Endothelial cell of umbilical vein (primary cell): ENCODE measurements around the gene PNMA1. TPM values are rescaled to one million over a fixed set of nuclear protein-coding genes. Genes with fewer than 3 reads are reported as not detected.

Experiments
- BruUV-seq: library from RNA; stranded (reverse); fragments of 400-500 nt; replicated peaks from 2 replicates; lab custom pipeline; 2021; lab: Mats Ljungman, UMichigan
- CTCF ChIA-PET: fragments of 300-600, 350-600 bp; sonication (Branson Sonifier 250); formaldehyde crosslinking; loops from one replicate; lab custom pipeline; 2021; ENCODE audit warnings: antibody characterized with exemption, inconsistent platforms; lab: Charles Lee
- POLR2A ChIA-PET: fragments of 300-600, 350-600 bp; sonication (Branson Sonifier 250); formaldehyde crosslinking; loops from one replicate; lab custom pipeline; 2021; ENCODE audit warnings: antibody characterized with exemption, inconsistent platforms; lab: Charles Lee
- DNase-seq: peaks from one replicate; pipeline ENCODE4 v3.0.0-alpha.2; 2011; ENCODE audit warnings: low read depth, low spot score
- FAIRE-seq: peaks from 2 replicates; lab custom pipeline; 2011; peaks lifted over from hg19 to GRCh38; lab: Jason Lieb, UNC
- H2AFZ ChIP-seq: 2 replicates; pipeline ENCODE4 v1.6.0; 2012; ENCODE audit warnings: low read depth, low read length, control low read depth, inconsistent platforms
- H3K27ac ChIP-seq: 2 replicates; pipeline ENCODE4 v1.5.1; 2011; ENCODE audit warnings: low read depth, mild to moderate bottlenecking, control low read depth, low read length, moderate library complexity; ENCODE audit not compliant: insufficient read depth
- H3K27me3 ChIP-seq, 2 experiments: 2 replicates each; pipeline versions ENCODE4 v1.6.0 to v1.6.1; 2011; ENCODE audit warnings: low read length in 2 of 2, mixed read lengths in 1 of 2; ENCODE audit not compliant: control insufficient read depth in 2 of 2, insufficient read depth in 2 of 2
- H3K36me3 ChIP-seq, 2 experiments: 2 replicates in 1 of 2; 3 replicates in 1 of 2; pipeline ENCODE4 v1.5.1; 2011; ENCODE audit warnings: low read length in 2 of 2, mild to moderate bottlenecking in 1 of 2, moderate library complexity in 1 of 2; ENCODE audit not compliant: control insufficient read depth in 2 of 2, insufficient read depth in 2 of 2; ENCODE audit errors: extremely low read depth in 1 of 2
- H3K4me1 ChIP-seq: 3 replicates; pipeline ENCODE4 v1.5.1; 2011; ENCODE audit warnings: mild to moderate bottlenecking, low read length; ENCODE audit not compliant: control insufficient read depth, insufficient read depth; ENCODE audit errors: extremely low read depth
- H3K4me2 ChIP-seq: 2 replicates; pipeline ENCODE4 v1.6.1; 2011; ENCODE audit warnings: low read length, control low read depth, mixed read lengths; ENCODE audit not compliant: insufficient read depth
- H3K4me3 ChIP-seq, 3 experiments: fragments of 200-600 bp in 1 of 3; sonication (generic), shearing (Covaris generic) in 1 of 3; replicated peaks in 1 of 3; 2 replicates each; pipeline ENCODE4 v1.5.1; 2011 to 2016; ENCODE audit warnings: control low read depth in 3 of 3, low read length in 3 of 3, mild to moderate bottlenecking in 2 of 3, inconsistent platforms in 1 of 3, low read depth in 1 of 3, moderate library complexity in 1 of 3; ENCODE audit not compliant: insufficient read depth in 1 of 3
- H3K79me2 ChIP-seq: 2 replicates; pipeline ENCODE4 v1.6.0; 2012; ENCODE audit warnings: low read length, inconsistent platforms; ENCODE audit not compliant: control insufficient read depth, insufficient read depth
- H3K9ac ChIP-seq: replicated peaks from 2 replicates; pipeline ENCODE3; 2011; ENCODE audit warnings: low read length, control low read depth; ENCODE audit not compliant: insufficient read depth; ENCODE audit errors: extremely low read depth
- H3K9me1 ChIP-seq: replicated peaks from 3 replicates; pipeline ENCODE4 v1.6.0; 2011; ENCODE audit warnings: mild to moderate bottlenecking, low read length; ENCODE audit not compliant: control insufficient read depth, insufficient read depth; ENCODE audit errors: extremely low read depth
- H3K9me3 ChIP-seq: replicated peaks from 2 replicates; pipeline ENCODE4 v1.5.1; 2012; ENCODE audit warnings: low read length, inconsistent platforms; ENCODE audit not compliant: control insufficient read depth, insufficient read depth
- H4K20me1 ChIP-seq: replicated peaks from 2 replicates; pipeline ENCODE3; 2011; ENCODE audit warnings: mild to moderate bottlenecking, low read length; ENCODE audit not compliant: control insufficient read depth, insufficient read depth; ENCODE audit errors: extremely low read depth
- CTCF ChIP-seq, 2 donors: IDR thresholded peaks; 1 replicate in 1 of 2; 2 replicates in 1 of 2; pipeline ENCODE4 v1.5.1; 2011; ENCODE audit warnings: low read length in 2 of 2, mild to moderate bottlenecking in 2 of 2, moderate library complexity in 2 of 2, control low read depth in 1 of 2, inconsistent platforms in 1 of 2, low read depth in 1 of 2; ENCODE audit not compliant: insufficient read depth in 1 of 2; ENCODE audit errors: extremely low read depth in 1 of 2
- FOS ChIP-seq: IDR thresholded peaks from 2 replicates; pipeline ENCODE4 v1.6.1; 2011; ENCODE audit warnings: mild to moderate bottlenecking, low read length, moderate library complexity, borderline replicate concordance; ENCODE audit not compliant: insufficient read depth
- GATA2 ChIP-seq: IDR thresholded peaks from 2 replicates; pipeline ENCODE4 v1.7.0; 2011; ENCODE audit warnings: low read depth, mild to moderate bottlenecking, moderate library complexity, mixed read lengths, low read length; ENCODE audit not compliant: insufficient read length, insufficient read depth
- JUN ChIP-seq: IDR thresholded peaks from 2 replicates; pipeline ENCODE4 v1.6.1; 2011; ENCODE audit warnings: borderline replicate concordance, low read depth; ENCODE audit not compliant: insufficient read length, insufficient read depth
- MAX ChIP-seq: IDR thresholded peaks from 2 replicates; pipeline ENCODE4 v1.6.1; 2011; ENCODE audit not compliant: insufficient read depth, insufficient read length
- MYC ChIP-seq: IDR thresholded peaks from one replicate; pipeline ENCODE4 v1.6.1; 2011; ENCODE audit warnings: mild to moderate bottlenecking, low read depth, low read length
- POLR2A ChIP-seq: IDR thresholded peaks from 2 replicates; pipeline ENCODE4 v1.6.1; 2012; ENCODE audit warnings: low read depth, mild to moderate bottlenecking, control low read depth, low read length
- POLR2AphosphoS5 ChIP-seq: IDR thresholded peaks from 2 replicates; pipeline ENCODE4 v1.6.1; 2012; ENCODE audit warnings: low read depth, mild to moderate bottlenecking, control low read depth, low read length, moderate library complexity; ENCODE audit not compliant: insufficient read depth
- dilution Hi-C: fragments of 300-500 bp; cut with MboI; formaldehyde crosslinking; loops from one replicate; pipeline ENCODE4 v1.15.0; 2019; ENCODE audit warnings: low sequenced_read_pairs; ENCODE audit not compliant: extremely low pct_ligation_motif_present
- intact Hi-C: fragments of 100-400 bp; cut with micrococcal nuclease; formaldehyde crosslinking; loops from one replicate; pipeline ENCODE4 v1.10.0; 2022
- polyA plus RNA-seq, 4 experiments: library from polyadenylated mRNA; depleted of rRNA in 3 of 4; stranded (reverse) in 3 of 4; unstranded in 1 of 4; fragments of >200 nt; gene quantifications; 2 replicates each; pipeline versions ENCODE4 v1.2.1 to v1.2.3, GENCODE V29; 2011 to 2012; ENCODE audit warnings: missing spikeins in 1 of 4
- total RNA-seq: library from RNA; stranded (reverse); gene quantifications from 2 replicates; pipeline ENCODE4 v1.2.3, GENCODE V29; 2021

Gene PNMA1
- total and polyA plus RNA-seq, 2 donors (not counting 3 experiments of a cell fraction or from before 2014, with no cell fraction given): 29.8 to 82.6 TPM

GRCh38 chr14:73744175-73744867, 30.1 kb upstream of the PNMA1 start:
- FAIRE-seq: peak; percentile 63
- H2AFZ ChIP-seq: no peak overlapping the region
- peak overlapping the region; percentile 6 for H3K4me2 ChIP-seq
- peaks cover under 1 to 5% of the 10 kb centered on the region in 2 experiments for H3K36me3 ChIP-seq
- H3K4me3 ChIP-seq: no peak overlapping the region
- DNase-seq: no peak
- ChIA-PET POLR2A (interaction anchor here (2.4 kb wide), 1 partner anchor 10 kb away, joined by 13 read pairs; no protein-coding TSS in a partner anchor), CTCF (interaction anchor here (1.1 to 8.9 kb wide), 4 partner anchors 9 to 21 kb away, joined by 3 to 91 read pairs (median 86); a partner anchor contains a TSS)
- H3K9ac ChIP-seq: peak overlapping the region; percentile 86
- peak overlapping the region; percentile 96 for H3K27ac ChIP-seq
- H3K4me1 ChIP-seq: peaks cover 78% of the 10 kb centered on the region
- H3K27me3 ChIP-seq: no peaks in the 10 kb centered on the region
- no peaks in the 10 kb centered on the region for H4K20me1 ChIP-seq
- peaks cover 95% of the 10 kb centered on the region for H3K79me2 ChIP-seq
- no TSS peak for BruUV-seq
- H3K9me1 ChIP-seq: no peaks in the 10 kb centered on the region
- dilution Hi-C loops: no loop called here
- H3K9me3 ChIP-seq: no peaks in the 10 kb centered on the region
- TF ChIP-seq POLR2A (no peak), FOS (no peak), POLR2AphosphoS5 (peak; percentile 3)
- intact Hi-C loops: loop anchor here (5.0 kb wide), 1 partner anchor 108 kb away; the partner anchor contains the start of gene PTGR2

GRCh38 chr14:73743431-73743931, 29.3 kb upstream of the PNMA1 start:
- dilution Hi-C loops (no loop called here), intact Hi-C loops (loop anchor here (5.0 kb wide), 1 partner anchor 109 kb away; the partner anchor contains the start of gene PTGR2)
- Histone ChIP-seq H3K4me2 (peak overlapping the region; percentile 6), H3K79me2 (peaks cover 95% of the 10 kb centered on the region), H3K36me3 (peaks cover 5 to 14% of the 10 kb centered on the region in 2 experiments), H3K27ac (peak overlapping the region; percentile 96), H2AFZ (no peak overlapping the region), H3K27me3 (no peaks in the 10 kb centered on the region), H3K9ac (peak overlapping the region; percentile 86), H3K9me3 (no peaks in the 10 kb centered on the region), H4K20me1 (no peaks in the 10 kb centered on the region), H3K4me3 (no peak overlapping the region), H3K4me1 (peaks cover 74% of the 10 kb centered on the region), H3K9me1 (no peaks in the 10 kb centered on the region)
- TF ChIP-seq GATA2 (peak; percentile 85), CTCF (IDR thresholded peaks at IDR 0.05; ENCODE audit: extremely low read depth in 1 of 2, insufficient read depth in 1 of 2, low read depth in 1 of 2, low read length in 2 of 2) (no peak), JUN (no peak), MYC (no peak), MAX (no peak), POLR2AphosphoS5 (peak; percentile 83), FOS (peak; percentile 12)
- ChIA-PET POLR2A (interaction anchor here (2.4 kb wide), 1 partner anchor 10 kb away, joined by 13 read pairs; no protein-coding TSS in a partner anchor), CTCF (interaction anchor here (1.0 to 8.9 kb wide), 6 partner anchors 10 to 82 kb away, joined by 3 to 91 read pairs (median 50); a partner anchor contains a TSS)
- FAIRE-seq (peak; percentile 97), DNase-seq (peak; percentile 67)
- no TSS peak for BruUV-seq
